NOMO-1 treated with DMSO at 0.1 percent for 48 hours (cell line): Measurements from ENCODE around the gene POLA1.

ENCODE experiments used
- DNase-seq: peaks from one replicate; lab custom pipeline; 2025; ENCODE audit not compliant: unreplicated experiment; lab: John Stamatoyannopoulos, UW

Gene POLA1

GRCh38 chrX:24684048-24684447 is 9.7 kb upstream of the POLA1 start:
- no peak for DNase-seq

GRCh38 chrX:24692305-24692704 is 1.4 kb upstream of the POLA1 start:
- DNase-seq, result no peak

- no peak for DNase-seq
Observed at GRCh38 chrX:24694825-24695224, 1.1 kb downstream of the POLA1 start.

GRCh38 chrX:24696294-24696693 is 2.6 kb downstream of the POLA1 start:
- no peak for DNase-seq

GRCh38 chrX:24702362-24703184 is 8.9 kb downstream of the POLA1 start:
- DNase-seq, result no peak

GRCh38 chrX:24703185-24703494 is 9.4 kb downstream of the POLA1 start:
- DNase-seq, result no peak

GRCh38 chrX:24718771-24719170 is 25.1 kb downstream of the POLA1 start:
- DNase-seq, result no peak

- DNase-seq, result no peak
Observed at GRCh38 chrX:24720036-24720435, 26.3 kb downstream of the POLA1 start.

- no peak for DNase-seq
Observed at GRCh38 chrX:24728530-24728929, 34.8 kb downstream of the POLA1 start.

- peak; percentile 22 for DNase-seq
Observed at GRCh38 chrX:24732766-24733500, 39.2 kb downstream of the POLA1 start.

- DNase-seq, result no peak
Observed at GRCh38 chrX:24741330-24741729, 47.6 kb downstream of the POLA1 start.

GRCh38 chrX:24748196-24748595 is 54.5 kb downstream of the POLA1 start:
- no peak for DNase-seq

GRCh38 chrX:24759786-24760185 is 66.1 kb downstream of the POLA1 start:
- DNase-seq, result no peak

- DNase-seq, result no peak
Observed at GRCh38 chrX:24760363-24761000, 66.8 kb downstream of the POLA1 start.

GRCh38 chrX:24761306-24761705 is 67.6 kb downstream of the POLA1 start:
- no peak for DNase-seq

GRCh38 chrX:24763989-24764388 is 70.3 kb downstream of the POLA1 start:
- DNase-seq, result no peak

GRCh38 chrX:24767557-24767956 is 73.8 kb downstream of the POLA1 start:
- no peak for DNase-seq

GRCh38 chrX:24768556-24768955 is 74.8 kb downstream of the POLA1 start:
- no peak for DNase-seq

- DNase-seq, result no peak
Observed at GRCh38 chrX:24774650-24775049, 80.9 kb downstream of the POLA1 start.

GRCh38 chrX:24775891-24776290 is 82.2 kb downstream of the POLA1 start:
- DNase-seq, result no peak

- DNase-seq, result peak; percentile 73
Observed at GRCh38 chrX:24777660-24778059, 83.9 kb downstream of the POLA1 start.

- DNase-seq, result no peak
Observed at GRCh38 chrX:24782011-24782410, 88.3 kb downstream of the POLA1 start.
